Activated CD4-positive, alpha-beta T cell treated with anti-CD3 and anti-CD28 coated beads, Interleukin-2, amount 50 U/mL, for 24 hours (primary cell): ENCODE results near the gene CCDC159.
"Not testable (repeated sequence)": the region's sequence is repeated elsewhere in the genome, so short reads cannot be mapped to it uniquely, and the experiment has no call there.

Source experiments
- DNase-seq, 2 donors: peaks; one replicate each; pipeline ENCODE4 v3.0.0-alpha.2; 2020; ENCODE audit warnings: low read depth in 1 of 2, low spot score in 1 of 2

The CCDC159 gene

DNA sequence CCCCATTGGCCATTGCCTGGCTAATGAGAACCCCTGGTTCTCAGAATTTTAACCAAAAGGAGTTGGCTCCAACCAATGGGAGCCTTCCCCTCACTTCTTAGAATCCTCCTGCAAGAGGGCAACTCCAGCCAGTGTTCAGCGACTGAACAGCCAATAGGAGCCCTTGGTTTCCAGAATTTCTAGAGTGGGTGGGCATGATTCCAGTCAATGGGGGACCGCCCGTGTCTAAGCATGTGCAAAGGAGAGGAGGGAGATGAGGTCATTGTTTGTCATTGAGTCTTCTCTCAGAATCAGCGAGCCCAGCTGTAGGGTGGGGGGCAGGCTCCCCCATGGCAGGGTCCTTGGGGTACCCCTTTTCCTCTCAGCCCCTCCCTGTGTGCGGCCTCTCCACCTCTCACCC, 18.6 kb downstream of the CCDC159 start:
- DNase-seq: no peak

DNA sequence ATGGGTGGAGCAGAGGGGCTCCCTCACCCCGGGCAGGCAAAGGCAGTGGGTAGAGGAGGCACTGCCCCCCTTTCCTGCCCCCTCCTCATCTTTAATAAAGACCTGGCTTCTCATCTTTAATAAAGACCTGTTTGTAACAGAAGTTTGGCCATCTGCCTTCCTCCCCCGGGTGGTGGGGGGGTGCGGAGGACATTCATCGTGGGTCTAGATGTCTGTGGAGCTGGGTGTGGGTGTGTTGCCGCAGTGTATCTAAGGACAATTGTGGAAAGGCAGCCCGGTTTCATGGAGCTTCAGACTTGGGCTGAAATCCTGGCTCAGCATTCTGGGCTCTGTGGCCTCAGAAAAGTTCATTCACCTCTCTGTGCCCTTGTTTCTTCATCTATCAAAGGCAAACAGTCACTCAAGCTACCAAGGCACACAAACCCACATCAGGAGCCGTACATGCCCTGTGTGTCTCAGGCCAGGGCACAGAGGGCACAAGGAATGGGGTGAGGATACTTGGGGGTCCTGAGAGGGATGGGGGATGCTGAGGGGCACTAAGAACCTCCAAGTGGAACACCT, 19.3 kb downstream of the CCDC159 start:
- DNase-seq: no peak

DNA sequence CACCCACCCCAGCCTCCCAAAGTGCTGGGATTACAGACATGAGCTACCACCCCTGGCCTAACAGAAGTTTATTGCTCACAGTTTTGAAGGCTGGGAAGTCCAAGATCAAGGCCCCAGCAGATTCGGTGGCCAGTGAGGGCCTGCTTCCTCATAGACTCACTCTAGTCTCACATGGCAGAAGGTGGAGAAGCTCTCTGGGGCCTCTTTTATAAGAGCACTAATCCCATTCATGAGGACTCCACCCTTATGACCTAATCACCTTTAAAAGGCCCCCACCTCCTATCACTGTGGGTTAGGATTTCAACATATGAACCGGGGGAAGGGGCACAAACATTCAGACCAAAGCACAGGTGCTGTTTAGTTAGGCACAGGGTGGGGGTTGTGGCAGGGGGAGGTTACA, 21.2 kb downstream of the CCDC159 start:
- DNase-seq: no peak

DNA sequence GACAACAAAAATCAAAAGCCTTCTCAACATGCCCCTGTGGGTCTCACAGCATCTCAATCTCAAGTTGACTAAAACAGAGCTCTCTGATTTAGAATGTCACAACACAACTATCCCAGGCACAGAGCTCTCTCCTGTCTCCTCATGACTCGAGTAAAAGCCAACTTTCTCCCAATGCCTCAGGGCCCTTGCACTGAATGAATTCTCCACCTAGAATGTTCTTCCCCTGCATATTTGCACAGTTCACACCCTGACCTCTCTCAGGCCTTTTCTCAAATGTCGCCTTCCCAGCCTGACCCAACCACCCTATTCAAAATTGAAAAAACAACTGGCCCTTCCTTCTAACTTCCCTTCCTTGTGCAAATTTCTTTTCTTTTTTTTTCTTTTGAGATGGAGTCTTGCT, 24.4 kb downstream of the CCDC159 start:
- no peak for DNase-seq

DNA sequence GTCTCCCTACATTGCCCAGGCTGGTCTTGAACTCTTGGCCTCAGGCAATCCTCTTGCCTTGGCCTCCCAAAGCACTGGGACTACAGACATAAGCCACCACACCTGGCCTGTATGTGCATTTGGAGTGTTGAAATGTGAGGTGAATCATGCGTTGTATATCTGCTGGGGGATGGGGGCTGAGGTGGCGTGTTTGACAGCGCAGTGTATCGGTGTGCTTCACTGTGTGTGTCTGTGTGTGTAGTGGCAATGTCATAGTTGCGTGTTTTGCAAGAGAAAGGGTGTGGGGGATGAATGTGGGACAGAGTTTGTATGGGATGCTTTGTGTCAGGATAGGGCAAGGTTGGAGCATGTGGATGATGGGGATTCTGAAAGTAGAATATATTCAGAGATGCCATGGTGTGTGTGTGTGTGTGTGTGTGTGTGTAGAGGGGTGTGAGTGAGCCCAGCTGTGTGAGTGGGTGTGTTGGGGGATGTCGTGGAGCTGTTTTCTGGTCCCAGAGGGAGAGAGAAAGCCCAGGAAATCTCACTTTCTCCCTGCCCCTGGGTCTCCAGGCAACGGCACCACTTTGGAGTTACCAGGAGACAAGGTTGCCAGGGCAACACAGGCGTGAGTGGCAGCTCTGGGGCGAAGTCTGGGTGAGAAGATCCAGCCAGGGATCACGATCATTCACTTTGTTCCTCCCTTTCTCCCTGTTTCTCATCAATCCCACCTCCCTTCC, 27.0 kb downstream of the CCDC159 start:
- no peak for DNase-seq

DNA sequence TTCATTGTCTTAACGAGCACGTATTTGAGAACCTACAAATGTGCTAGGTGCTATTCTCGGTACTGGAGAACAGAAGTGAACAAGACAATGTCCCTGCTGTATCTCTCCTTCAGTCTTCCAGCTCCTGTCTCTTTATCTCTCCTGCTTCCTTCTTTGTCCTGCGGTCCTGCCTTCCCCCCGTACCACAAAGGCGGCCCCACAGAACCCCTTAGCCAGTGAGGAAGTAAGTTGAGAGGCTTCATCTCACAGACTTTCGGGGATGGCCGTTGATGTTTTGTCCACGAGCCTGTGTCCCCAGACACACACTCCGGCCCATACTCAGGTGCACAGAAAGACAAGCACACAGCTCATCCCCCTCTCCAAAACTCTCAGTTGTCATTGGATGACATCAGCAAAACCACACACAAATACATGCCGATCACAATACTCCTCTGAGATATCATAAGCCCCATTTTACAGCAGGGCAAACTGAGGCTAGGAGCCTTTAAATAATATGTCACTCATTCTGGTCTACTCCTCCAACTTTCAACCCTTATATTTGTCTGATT, 27.6 kb downstream of the CCDC159 start:
- no peak for DNase-seq

DNA sequence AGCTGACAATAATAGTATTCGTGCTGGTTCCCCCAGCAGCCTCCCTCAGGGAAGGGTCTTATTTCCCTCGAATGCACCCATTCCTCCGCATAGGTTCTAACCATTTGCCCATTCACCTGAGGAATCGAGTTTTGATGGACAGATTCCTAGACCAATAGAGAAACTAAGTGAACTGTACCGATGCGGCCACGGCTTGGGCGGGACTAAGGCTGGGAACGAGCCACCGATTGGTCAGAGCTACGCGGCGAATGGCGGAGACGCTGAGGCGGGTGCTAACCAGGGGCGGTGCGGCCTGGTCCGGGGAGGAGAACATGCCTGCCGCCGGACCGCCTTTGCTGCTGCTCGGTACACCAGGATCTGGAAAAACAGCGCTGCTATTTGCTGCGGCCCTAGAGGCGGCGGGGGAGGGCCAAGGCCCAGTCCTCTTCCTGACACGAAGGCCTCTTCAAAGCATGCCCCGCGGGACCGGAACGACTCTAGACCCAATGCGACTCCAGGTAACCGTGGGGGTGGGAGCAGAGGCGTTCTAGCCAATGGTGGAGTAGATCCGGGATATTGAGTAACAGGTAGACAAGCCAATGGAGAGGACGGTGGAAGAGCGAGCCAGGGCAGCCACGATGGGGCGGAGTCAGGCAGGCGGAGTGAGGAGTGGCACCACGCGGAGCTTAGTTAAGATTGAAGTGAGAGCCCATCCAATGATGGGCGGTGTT, 28.3 kb downstream of the CCDC159 start, which contains the start of gene SWSAP1:
TSS of gene SWSAP1 (plus strand) at position 234 of the 710 bp plus-strand sequence. CDS start at position 249, 15 bp downstream.
- peak; percentile 90 to 97 for DNase-seq

DNA sequence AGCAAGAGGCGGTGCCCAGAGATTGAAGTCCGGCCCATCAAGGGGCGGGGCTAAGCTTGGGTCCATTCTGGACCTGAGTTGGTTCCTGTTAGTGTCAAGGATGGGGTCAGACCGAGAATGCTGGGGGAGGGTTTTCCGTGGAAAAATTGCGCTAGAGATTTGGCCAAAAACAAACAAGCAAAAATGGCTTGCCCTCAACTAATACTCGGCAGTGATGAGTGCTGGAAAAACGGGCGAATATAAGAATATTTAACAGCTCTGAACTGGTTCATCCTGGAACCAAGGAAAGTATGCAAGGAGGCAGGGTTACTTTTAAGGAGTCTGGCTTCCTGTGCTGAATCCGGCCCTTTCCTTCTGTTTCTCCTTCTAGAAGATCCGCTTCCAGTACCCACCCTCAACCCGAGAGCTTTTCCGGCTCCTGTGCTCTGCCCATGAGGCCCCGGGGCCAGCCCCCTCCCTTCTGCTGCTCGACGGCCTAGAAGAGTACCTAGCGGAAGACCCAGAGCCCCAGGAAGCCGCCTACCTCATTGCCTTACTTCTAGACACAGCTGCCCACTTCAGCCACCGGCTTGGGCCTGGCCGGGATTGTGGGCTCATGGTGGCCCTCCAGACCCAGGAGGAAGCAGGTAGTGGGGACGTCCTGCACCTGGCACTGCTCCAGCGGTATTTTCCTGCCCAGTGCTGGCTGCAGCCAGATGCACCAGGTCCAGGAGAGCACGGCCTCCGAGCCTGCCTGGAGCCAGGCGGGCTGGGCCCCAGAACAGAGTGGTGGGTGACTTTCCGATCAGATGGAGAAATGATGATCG, 29.0 kb downstream of the CCDC159 start:
- DNase-seq: peak; percentile 30 to 40

DNA sequence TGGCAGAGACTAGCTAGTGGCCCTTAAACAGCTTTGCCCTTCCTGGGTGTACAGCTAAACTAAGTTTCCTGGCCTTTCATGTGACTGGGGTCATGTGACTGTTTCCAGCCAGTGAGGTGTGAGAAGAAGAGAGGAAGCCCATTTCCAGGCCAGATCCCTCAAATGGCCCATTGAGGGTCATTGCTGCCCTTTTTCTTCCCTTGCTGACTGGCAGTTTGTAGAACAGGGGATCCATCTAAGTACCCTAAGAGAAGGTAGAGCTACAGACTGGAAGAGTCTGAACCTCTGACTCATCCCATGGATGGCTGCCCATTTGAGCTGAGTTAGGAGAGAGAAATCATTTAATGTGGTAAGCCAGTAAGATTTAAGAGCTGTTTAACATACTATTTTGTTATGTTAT, 30.9 kb downstream of the CCDC159 start:
- DNase-seq: no peak

DNA sequence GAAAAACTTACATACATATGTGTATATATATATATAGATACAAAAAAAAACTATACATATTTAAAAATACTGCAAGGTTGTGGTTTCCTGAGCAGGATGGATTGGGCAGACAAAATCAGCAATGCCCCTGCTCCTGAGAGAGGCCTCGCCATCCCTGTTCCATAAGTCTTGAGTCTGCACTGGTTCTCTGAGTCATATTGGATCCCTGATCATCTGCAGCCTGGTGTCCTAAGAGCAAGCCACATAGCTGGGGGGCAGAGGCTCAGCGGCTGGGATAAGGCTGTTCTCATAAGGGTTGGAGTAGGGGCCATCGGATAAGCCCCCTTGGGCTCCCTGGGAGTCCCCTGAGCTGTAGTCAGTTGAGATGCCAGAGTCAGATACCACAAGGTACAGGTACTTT, 31.4 kb downstream of the CCDC159 start:
- no peak for DNase-seq

DNA sequence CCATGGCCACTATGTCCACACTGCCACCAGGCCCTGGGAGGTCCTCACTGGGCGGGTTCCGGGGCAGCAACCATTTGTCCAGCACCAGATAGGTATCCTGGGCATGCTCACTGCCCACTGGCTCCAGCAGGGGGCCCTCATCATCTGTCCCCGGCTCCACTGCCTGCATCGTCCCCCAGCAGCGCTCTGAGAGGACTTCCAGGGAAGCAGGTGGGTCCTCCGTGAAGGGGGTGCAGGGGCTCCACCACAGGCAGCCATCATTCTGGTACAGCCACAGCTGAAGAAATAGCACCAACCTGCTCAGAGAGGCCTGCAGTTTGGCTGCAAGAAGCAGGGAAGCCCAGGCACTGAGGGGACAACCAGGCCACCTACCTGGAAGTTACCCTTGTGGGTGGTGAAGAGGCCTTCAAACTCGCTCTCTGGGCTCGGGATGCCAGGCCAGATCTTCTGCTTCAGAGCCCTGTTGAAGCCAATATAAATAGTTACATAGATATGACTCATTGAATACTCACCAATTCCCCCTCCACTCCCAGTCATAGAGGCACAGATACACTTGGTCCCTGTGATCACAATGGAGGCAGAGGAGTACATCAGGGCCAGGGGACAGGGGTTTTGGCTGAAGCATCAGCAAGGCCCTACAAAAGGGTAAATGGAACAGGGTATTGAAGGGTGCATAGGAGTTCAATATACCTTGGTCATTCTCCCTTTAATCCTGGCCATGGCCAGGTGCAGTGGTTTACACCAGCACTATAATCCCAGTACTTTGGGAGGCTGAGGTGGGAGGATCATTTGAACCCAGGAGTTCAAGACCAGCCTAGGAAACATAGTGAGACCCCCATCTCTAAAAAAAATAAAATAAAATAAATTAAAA, 32.2 kb downstream of the CCDC159 start:
- no peak for DNase-seq

DNA sequence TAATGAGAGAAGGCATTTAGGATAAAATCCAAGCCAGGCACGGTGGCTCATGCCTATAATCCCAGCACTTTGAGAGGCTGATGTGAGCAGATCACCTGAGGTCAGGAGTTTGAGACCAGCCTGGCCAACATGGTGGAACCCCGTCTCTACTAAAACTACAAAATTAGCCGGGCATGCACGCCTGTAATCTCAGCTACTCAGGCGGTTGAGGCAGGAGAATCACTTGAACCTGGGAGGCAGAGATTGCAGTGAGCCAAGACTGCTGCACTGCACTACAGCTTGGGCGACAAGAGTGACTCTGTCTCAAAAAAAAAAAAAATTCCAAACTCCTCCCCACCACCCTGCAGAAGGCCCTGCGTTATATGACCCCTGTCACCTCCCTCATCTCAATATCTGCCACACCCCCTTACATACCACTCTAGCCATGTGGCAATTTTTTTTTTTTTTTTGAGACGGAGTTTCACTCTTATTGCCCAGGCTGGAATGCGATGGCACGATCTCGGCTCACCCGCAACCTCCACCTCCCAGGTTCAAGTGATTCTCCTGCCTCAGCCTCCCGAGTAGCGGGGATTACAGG, 33.0 kb downstream of the CCDC159 start:
- not testable (repeated sequence) for DNase-seq

DNA sequence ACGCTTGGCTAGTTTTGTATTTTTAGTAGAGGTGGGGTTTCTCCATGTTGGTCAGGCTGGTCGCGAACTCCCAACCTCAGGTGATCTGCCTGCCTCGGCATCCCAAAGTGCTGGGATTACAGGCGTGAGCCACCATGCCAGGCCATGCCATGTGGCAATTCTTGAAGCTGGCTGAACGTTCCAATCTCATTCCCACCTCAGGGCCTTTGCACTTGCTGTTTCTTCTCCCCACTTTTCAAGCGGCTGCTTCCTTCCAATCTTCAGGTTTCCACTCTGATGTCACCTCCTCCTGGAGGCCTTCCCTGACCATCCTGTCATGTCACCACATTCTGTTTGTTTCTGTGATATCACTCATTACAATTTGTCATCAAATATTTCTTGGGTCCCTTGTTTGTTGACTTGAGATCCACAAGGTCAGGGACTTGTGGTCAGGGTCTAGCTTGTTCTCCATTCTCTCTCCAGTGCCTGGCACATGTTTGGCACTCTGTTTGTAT, 33.6 kb downstream of the CCDC159 start:
- DNase-seq: no peak

DNA sequence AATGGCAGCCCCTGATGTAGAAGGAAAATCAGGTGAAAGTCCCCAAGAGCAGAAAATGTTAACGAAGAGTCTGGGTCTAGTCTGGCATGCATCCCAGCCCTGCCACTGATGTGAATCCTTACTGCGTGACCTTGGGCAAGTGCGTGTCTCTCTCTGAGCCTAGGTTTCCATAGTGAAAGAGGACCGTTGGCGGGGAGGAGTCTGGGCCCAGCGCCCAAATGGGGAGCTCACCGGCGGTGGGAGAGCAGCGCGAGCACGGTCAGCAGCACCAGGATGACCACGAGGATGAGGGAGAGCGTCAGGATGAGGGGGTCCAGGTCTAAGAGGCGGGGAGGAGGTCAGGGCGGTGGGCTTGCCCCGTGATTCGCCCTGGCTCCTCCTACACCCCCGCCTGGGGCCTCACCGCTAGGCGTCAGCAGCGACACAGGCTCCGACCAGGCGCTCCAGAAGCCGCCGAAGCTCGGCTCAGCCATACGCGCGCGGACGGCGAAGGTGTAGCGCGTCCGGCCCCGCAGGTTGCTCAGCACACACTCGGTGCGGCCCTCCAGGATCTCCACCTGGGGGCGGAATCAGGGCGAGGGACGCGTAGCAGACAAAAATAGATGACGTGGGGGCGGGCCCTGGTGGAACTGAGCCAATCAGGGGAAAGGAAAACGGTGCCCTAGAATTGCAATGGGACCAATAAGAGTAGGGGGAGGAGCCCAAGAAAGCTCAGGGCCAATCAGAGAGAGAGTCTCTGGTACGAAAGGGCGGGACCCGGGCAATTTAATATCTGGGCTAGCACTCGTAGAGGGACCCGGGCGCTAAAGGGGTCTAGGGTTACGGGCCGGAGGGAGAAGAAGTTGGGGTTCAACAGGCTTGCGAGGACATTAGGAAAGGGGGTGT, 34.6 kb downstream of the CCDC159 start:
- DNase-seq: peak; percentile 86 to 94

DNA sequence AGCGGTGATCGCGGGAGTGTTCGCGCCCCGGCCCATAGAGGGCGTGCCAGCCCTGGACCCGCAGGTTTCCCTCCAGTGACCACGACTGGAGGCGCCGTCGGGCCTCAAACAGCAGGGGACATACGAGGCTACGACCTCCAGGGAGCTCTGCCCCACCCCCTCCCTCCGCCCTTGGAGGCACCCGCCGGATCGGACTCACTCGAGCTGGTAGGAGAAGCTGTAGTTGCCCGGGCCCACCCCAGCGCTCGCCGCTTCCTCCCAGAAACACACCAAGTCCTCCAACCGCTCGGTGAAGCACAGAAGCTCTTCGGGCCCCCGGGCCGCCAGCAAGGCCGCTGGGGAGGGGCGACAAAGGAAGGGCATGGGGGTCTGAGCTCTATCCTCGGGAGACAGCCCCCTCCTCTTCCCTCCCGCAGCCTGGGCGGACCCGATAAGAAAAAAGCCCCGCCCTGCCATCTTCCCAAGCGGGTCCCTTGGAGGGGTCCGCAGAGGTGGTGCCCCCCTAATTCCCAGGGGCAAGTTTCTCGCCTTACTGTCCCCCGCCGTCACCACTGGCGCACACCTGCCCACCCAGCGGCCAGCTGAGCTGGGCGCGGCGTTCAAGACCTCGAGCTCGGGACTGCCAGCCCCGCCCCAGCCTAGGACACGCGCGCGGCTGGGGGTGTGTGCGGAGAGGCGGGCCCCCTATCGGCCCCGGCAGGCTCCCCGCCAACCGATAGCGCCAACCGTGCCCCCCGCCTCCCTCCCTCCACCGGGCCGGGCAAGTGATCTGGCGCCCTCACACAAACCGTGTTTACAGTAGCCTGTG, 36.8 kb downstream of the CCDC159 start:
- no peak for DNase-seq

DNA sequence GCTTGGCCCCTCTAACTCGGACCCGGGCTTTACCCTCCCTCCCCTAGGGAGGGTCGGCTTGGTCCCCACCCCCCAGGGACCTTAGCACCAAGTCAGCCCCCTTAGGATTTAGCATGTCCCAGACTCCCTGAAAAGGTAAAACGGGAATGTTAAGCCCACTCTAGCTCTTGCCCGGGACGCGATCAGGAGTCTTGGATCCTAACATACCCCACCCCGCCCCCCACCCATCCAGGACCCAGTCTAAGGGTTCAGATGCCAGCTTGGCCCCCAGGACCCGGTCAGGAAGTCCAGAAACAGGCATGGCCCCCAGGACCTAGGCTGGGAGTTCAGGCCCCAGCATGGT, 37.4 kb downstream of the CCDC159 start:
- no peak for DNase-seq

DNA sequence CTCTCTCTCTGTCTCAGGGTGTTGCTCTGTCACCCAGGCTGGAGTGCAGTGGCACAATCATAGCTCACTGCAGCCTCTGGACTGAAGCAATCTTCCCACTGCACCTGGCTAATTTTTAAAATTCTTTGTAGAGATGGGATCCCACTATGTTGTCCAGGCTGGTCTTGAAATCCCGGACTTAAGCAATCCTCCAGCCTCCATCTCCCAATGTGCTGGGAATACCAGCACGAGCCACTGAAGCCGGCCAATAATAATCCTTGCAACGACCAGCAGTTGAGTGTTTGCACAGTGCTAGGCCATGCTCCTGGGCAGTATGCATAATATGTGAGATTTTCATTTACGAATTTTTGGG, 38.4 kb downstream of the CCDC159 start:
- no peak for DNase-seq
